NCI-H146 (cell line): ENCODE results near the gene SCFD2.
"Not testable (repeated sequence)": the region's sequence is repeated elsewhere in the genome, so short reads cannot be mapped to it uniquely, and the experiment has no call there.

Experiments used
- DNase-seq: peaks from one replicate; lab custom pipeline; 2025; lab: John Stamatoyannopoulos, UW

Gene SCFD2

GRCh38 chr4:53365486-53366300 lies at the start of gene SCFD2:
SCFD2 (minus strand) TSS chr4:53366061.
- DNase-seq, result peak; percentile 99

GRCh38 chr4:53409479-53409878 lies 43.6 kb upstream of the SCFD2 start:
- not testable (repeated sequence) for DNase-seq

GRCh38 chr4:53380221-53380620 lies 14.4 kb upstream of the SCFD2 start:
- no peak for DNase-seq

- DNase-seq, result no peak
Measured at GRCh38 chr4:53378171-53378482, 12.3 kb upstream of the SCFD2 start.

GRCh38 chr4:53377319-53378170 lies 11.7 kb upstream of the SCFD2 start, which contains the start of gene FIP1L1:
FIP1L1 (plus strand) TSS chr4:53377641; CDS start chr4:53377839, 198 bp downstream.
- DNase-seq, result peak; percentile 96

- peak; percentile 5 for DNase-seq
Measured at GRCh38 chr4:53376900-53377299, 11.0 kb upstream of the SCFD2 start.

GRCh38 chr4:53374777-53375258 lies 9.0 kb upstream of the SCFD2 start:
- no peak for DNase-seq

- no peak for DNase-seq
Measured at GRCh38 chr4:53371843-53372521, 6.1 kb upstream of the SCFD2 start.

- no peak for DNase-seq
Measured at GRCh38 chr4:53371049-53371448, 5.2 kb upstream of the SCFD2 start.

GRCh38 chr4:53367721-53368120 lies 1.9 kb upstream of the SCFD2 start:
- DNase-seq, result no peak

- no peak for DNase-seq
Measured at GRCh38 chr4:53366301-53366716, 448 bp upstream of the SCFD2 start.

GRCh38 chr4:53365121-53365485 lies 758 bp downstream of the SCFD2 start:
- peak; percentile 67 for DNase-seq

GRCh38 chr4:53364624-53365023 lies 1.2 kb downstream of the SCFD2 start:
- no peak for DNase-seq

- DNase-seq, result no peak
Measured at GRCh38 chr4:53362093-53362492, 3.8 kb downstream of the SCFD2 start.

- DNase-seq, result no peak
Measured at GRCh38 chr4:53361451-53361850, 4.4 kb downstream of the SCFD2 start.

- no peak for DNase-seq
Measured at GRCh38 chr4:53355930-53356521, 9.8 kb downstream of the SCFD2 start.

GRCh38 chr4:53354012-53354722 lies 11.7 kb downstream of the SCFD2 start:
- no peak for DNase-seq

- no peak for DNase-seq
Measured at GRCh38 chr4:53349091-53349491, 16.8 kb downstream of the SCFD2 start.

- DNase-seq, result no peak
Measured at GRCh38 chr4:53348046-53348445, 17.8 kb downstream of the SCFD2 start.

- DNase-seq, result no peak
Measured at GRCh38 chr4:53346920-53347852, 18.7 kb downstream of the SCFD2 start.
